HEK293 (cell line): ENCODE results near the gene LASP1.
A peak's percentile ranks its signal among the peaks of the same experiment; 100 is the strongest.

ENCODE experiments used
- MEIS1 ChIP-seq: sonication (generic); formaldehyde crosslinking; IDR thresholded peaks from 2 replicates; pipeline ENCODE4 v1.8.1; 2022; ENCODE audit warnings: missing genetic modification reagents, mild to moderate bottlenecking, borderline replicate concordance
- PBX3 ChIP-seq: sonication (generic); formaldehyde crosslinking; IDR thresholded peaks from 2 replicates; pipeline ENCODE4 v1.8.1; 2022; ENCODE audit warnings: mild to moderate bottlenecking, moderate library complexity, missing genetic modification reagents
- SP2 ChIP-seq: fragments of 450-650 bp; formaldehyde crosslinking; IDR thresholded peaks from 2 replicates; pipeline ENCODE4 v1.5.1; 2016; ENCODE audit warnings: missing biosample characterization, missing genetic modification characterization
- TRIM28 ChIP-seq: IDR thresholded peaks from 2 replicates; pipeline ENCODE4 v1.6.1; 2011; ENCODE audit warnings: low read length, control low read depth, borderline replicate concordance
- WT1 ChIP-seq: fragments of 450-650 bp; formaldehyde crosslinking; IDR thresholded peaks from 2 replicates; pipeline ENCODE4 v1.5.1; 2016; ENCODE audit warnings: missing biosample characterization, missing genetic modification characterization
- ZFP3 ChIP-seq: fragments of 450-650 bp; formaldehyde crosslinking; IDR thresholded peaks from 2 replicates; pipeline ENCODE4 v1.5.1; 2016; ENCODE audit warnings: low read depth, missing biosample characterization, missing genetic modification characterization
- ZNF121 ChIP-seq: fragments of 450-650 bp; formaldehyde crosslinking; IDR thresholded peaks from 2 replicates; pipeline ENCODE4 v1.5.1; 2016; ENCODE audit warnings: missing biosample characterization, missing genetic modification characterization
- ZNF221 ChIP-seq: fragments of 450-650 bp; formaldehyde crosslinking; IDR thresholded peaks from 2 replicates; pipeline ENCODE4 v1.5.1; 2017; ENCODE audit warnings: missing biosample characterization, missing genetic modification characterization, borderline replicate concordance
- ZNF280C ChIP-seq: fragments of 450-650 bp; formaldehyde crosslinking; IDR thresholded peaks from 2 replicates; pipeline ENCODE4 v1.5.1; 2016; ENCODE audit warnings: missing biosample characterization, missing genetic modification characterization
- ZNF513 ChIP-seq: fragments of 450-650 bp; IDR thresholded peaks from 2 replicates; pipeline ENCODE4 v1.5.1; 2018; ENCODE audit warnings: missing biosample characterization, missing genetic modification characterization
- ZNF768 ChIP-seq: fragments of 450-650 bp; formaldehyde crosslinking; IDR thresholded peaks from 2 replicates; pipeline ENCODE4 v1.5.1; 2018; ENCODE audit warnings: missing biosample characterization, mild to moderate bottlenecking, missing genetic modification characterization
- ZSCAN30 ChIP-seq: fragments of 450-650 bp; IDR thresholded peaks from 2 replicates; pipeline ENCODE4 v1.5.1; 2018; ENCODE audit warnings: missing biosample characterization, mild to moderate bottlenecking, missing genetic modification characterization, moderate library complexity
- TF ChIP-seq, protein P1 (sequence below): fragments of 450-650 bp; formaldehyde crosslinking; conservative IDR thresholded peaks from 2 replicates; pipeline ENCODE4 v1.5.1; 2016; ENCODE audit warnings: low read depth, missing biosample characterization, missing genetic modification characterization
- TF ChIP-seq, protein P2 (sequence below): fragments of 450-650 bp; formaldehyde crosslinking; conservative IDR thresholded peaks from 2 replicates; pipeline ENCODE4 v1.5.1; 2016; ENCODE audit warnings: low read depth, missing biosample characterization, missing genetic modification characterization
- TF ChIP-seq, protein P3 (sequence below): fragments of 450-650 bp; formaldehyde crosslinking; IDR thresholded peaks from 2 replicates; pipeline ENCODE4 v1.5.1; 2016; ENCODE audit warnings: missing biosample characterization, missing genetic modification characterization

The LASP1 gene

GRCh38 chr17:38871247-38872015, 1.6 kb downstream of the LASP1 start (continued):
- TF ChIP-seq PBX3 (CRISPR knock-in tag) (no peak), ZNF221 (no peak), WT1 (tag by site-specific recombination) (peak; percentile 74), SP2 (peak; percentile 41), ZFP3 (tag by site-specific recombination) (no peak), ZNF768 (tag by site-specific recombination) (no peak), MEIS1 (CRISPR knock-in tag) (no peak), TRIM28 (no peak), ZNF121 (tag by site-specific recombination) (no peak), ZNF513 (0 out of 2 replicates have a peak, but pooled peaks have one; percentile 45), ZSCAN30 (tag by site-specific recombination) (no peak), ZNF280C (tag by site-specific recombination) (no peak)
- TF ChIP-seq, protein P1, sequence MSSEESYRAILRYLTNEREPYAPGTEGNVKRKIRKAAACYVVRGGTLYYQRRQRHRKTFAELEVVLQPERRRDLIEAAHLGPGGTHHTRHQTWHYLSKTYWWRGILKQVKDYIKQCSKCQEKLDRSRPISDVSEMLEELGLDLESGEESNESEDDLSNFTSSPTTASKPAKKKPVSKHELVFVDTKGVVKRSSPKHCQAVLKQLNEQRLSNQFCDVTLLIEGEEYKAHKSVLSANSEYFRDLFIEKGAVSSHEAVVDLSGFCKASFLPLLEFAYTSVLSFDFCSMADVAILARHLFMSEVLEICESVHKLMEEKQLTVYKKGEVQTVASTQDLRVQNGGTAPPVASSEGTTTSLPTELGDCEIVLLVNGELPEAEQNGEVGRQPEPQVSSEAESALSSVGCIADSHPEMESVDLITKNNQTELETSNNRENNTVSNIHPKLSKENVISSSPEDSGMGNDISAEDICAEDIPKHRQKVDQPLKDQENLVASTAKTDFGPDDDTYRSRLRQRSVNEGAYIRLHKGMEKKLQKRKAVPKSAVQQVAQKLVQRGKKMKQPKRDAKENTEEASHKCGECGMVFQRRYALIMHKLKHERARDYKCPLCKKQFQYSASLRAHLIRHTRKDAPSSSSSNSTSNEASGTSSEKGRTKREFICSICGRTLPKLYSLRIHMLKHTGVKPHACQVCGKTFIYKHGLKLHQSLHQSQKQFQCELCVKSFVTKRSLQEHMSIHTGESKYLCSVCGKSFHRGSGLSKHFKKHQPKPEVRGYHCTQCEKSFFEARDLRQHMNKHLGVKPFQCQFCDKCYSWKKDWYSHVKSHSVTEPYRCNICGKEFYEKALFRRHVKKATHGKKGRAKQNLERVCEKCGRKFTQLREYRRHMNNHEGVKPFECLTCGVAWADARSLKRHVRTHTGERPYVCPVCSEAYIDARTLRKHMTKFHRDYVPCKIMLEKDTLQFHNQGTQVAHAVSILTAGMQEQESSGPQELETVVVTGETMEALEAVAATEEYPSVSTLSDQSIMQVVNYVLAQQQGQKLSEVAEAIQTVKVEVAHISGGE (tag by site-specific recombination) = no peak
- TF ChIP-seq, protein P2, sequence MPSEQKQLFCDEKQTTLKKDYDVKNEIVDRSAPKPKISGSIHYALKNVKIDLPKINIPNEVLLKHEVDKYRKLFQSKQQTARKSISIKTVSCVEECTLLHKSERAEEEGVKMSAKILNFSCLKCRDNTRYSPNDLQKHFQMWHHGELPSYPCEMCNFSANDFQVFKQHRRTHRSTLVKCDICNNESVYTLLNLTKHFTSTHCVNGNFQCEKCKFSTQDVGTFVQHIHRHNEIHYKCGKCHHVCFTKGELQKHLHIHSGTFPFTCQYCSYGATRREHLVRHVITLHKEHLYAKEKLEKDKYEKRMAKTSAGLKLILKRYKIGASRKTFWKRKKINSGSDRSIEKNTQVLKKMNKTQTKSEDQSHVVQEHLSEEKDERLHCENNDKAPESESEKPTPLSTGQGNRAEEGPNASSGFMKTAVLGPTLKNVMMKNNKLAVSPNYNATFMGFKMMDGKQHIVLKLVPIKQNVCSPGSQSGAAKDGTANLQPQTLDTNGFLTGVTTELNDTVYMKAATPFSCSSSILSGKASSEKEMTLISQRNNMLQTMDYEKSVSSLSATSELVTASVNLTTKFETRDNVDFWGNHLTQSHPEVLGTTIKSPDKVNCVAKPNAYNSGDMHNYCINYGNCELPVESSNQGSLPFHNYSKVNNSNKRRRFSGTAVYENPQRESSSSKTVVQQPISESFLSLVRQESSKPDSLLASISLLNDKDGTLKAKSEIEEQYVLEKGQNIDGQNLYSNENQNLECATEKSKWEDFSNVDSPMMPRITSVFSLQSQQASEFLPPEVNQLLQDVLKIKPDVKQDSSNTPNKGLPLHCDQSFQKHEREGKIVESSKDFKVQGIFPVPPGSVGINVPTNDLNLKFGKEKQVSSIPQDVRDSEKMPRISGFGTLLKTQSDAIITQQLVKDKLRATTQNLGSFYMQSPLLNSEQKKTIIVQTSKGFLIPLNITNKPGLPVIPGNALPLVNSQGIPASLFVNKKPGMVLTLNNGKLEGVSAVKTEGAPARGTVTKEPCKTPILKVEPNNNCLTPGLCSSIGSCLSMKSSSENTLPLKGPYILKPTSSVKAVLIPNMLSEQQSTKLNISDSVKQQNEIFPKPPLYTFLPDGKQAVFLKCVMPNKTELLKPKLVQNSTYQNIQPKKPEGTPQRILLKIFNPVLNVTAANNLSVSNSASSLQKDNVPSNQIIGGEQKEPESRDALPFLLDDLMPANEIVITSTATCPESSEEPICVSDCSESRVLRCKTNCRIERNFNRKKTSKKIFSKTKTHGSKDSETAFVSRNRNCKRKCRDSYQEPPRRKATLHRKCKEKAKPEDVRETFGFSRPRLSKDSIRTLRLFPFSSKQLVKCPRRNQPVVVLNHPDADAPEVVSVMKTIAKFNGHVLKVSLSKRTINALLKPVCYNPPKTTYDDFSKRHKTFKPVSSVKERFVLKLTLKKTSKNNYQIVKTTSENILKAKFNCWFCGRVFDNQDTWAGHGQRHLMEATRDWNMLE = no peak
- TF ChIP-seq, protein P3, sequence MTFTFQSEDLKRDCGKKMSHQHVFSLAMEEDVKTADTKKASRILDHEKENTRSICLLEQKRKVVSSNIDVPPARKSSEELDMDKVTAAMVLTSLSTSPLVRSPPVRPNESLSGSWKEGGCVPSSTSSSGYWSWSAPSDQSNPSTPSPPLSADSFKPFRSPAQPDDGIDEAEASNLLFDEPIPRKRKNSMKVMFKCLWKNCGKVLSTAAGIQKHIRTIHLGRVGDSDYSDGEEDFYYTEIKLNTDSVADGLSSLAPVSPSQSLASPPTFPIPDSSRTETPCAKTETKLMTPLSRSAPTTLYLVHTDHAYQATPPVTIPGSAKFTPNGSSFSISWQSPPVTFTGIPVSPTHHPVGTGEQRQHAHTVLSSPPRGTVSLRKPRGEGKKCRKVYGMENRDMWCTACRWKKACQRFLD = no peak
